KBM-7 (cell line): ENCODE measurements around the gene PSAPL1.

Source experiments
- DNase-seq: peaks from one replicate; pipeline ENCODE4 v3.0.0-alpha.2; 2015
- in situ Hi-C: fragments of 300-500 bp; cut with MboI; formaldehyde crosslinking; loops from 2 replicates; pipeline ENCODE4 v1.14.3; 2020; ENCODE audit warnings: low sequenced_read_pairs, low pct_unique_long_range_greater_than_20kb, mixed read lengths

PSAPL1 gene

GRCh38 chr4:7402526-7402925 lies 32.2 kb downstream of the PSAPL1 start:
- no peak for DNase-seq
- in situ Hi-C loops, result no loop called here

GRCh38 chr4:7400671-7401298 lies 33.9 kb downstream of the PSAPL1 start:
- in situ Hi-C loops, result no loop called here
- no peak for DNase-seq

- in situ Hi-C loops, result no loop called here
Observed at GRCh38 chr4:7399440-7400234, 35.1 kb downstream of the PSAPL1 start.

GRCh38 chr4:7398788-7399439 lies 35.8 kb downstream of the PSAPL1 start:
- no peak for DNase-seq
- in situ Hi-C loops, result no loop called here

More at GRCh38 chr4:7399440-7400234, 35.1 kb downstream of the PSAPL1 start:
- no peak for DNase-seq

GRCh38 chr4:7398104-7398423 lies 36.7 kb downstream of the PSAPL1 start:
- in situ Hi-C loops, result no loop called here
- DNase-seq, result peak; percentile 8

- in situ Hi-C loops, result no loop called here
- no peak for DNase-seq
Observed at GRCh38 chr4:7397206-7398103, 37.3 kb downstream of the PSAPL1 start.

- in situ Hi-C loops, result no loop called here
- DNase-seq, result no peak
Observed at GRCh38 chr4:7396186-7396910, 38.4 kb downstream of the PSAPL1 start.

GRCh38 chr4:7395645-7396044 lies 39.1 kb downstream of the PSAPL1 start:
- DNase-seq, result no peak
- in situ Hi-C loops, result no loop called here

GRCh38 chr4:7394681-7395451 lies 39.9 kb downstream of the PSAPL1 start:
- DNase-seq, result no peak
- in situ Hi-C loops, result no loop called here

GRCh38 chr4:7393601-7394575 lies 40.8 kb downstream of the PSAPL1 start:
- in situ Hi-C loops, result no loop called here
- DNase-seq, result no peak

GRCh38 chr4:7392438-7393421 lies 42.0 kb downstream of the PSAPL1 start:
- no peak for DNase-seq
- in situ Hi-C loops, result no loop called here

- in situ Hi-C loops, result no loop called here
Observed at GRCh38 chr4:7391637-7392437, 42.9 kb downstream of the PSAPL1 start.

GRCh38 chr4:7390906-7391636 lies 43.7 kb downstream of the PSAPL1 start:
- no peak for DNase-seq
- in situ Hi-C loops, result no loop called here

More at GRCh38 chr4:7391637-7392437, 42.9 kb downstream of the PSAPL1 start:
- DNase-seq, result no peak

- no peak for DNase-seq
- in situ Hi-C loops, result no loop called here
Observed at GRCh38 chr4:7390336-7390735, 44.4 kb downstream of the PSAPL1 start.

- in situ Hi-C loops, result no loop called here
- no peak for DNase-seq
Observed at GRCh38 chr4:7389719-7390118, 45.0 kb downstream of the PSAPL1 start.
